H7 (cell line): ENCODE measurements around the gene ADARB2. TPM values are rescaled to one million over a fixed set of nuclear protein-coding genes. Genes with fewer than 3 reads are reported as not detected.
A peak's percentile ranks its signal among the peaks of the same experiment; 100 is the strongest.

Source experiments
- DNase-seq: peaks from one replicate; pipeline ENCODE4 v3.0.0; 2012
- H3K27me3 ChIP-seq: 2 replicates; pipeline ENCODE4 v1.6.0; 2011; ENCODE audit warnings: mild to moderate bottlenecking, low read length; ENCODE audit not compliant: control insufficient read depth, insufficient read depth
- H3K36me3 ChIP-seq: replicated peaks from 2 replicates; pipeline ENCODE4 v1.5.1; 2011; ENCODE audit warnings: low read length; ENCODE audit not compliant: control insufficient read depth, insufficient read depth
- H3K4me3 ChIP-seq: 2 replicates; pipeline ENCODE4 v1.5.1; 2011; ENCODE audit warnings: low read depth, mild to moderate bottlenecking, control low read depth, low read length, moderate library complexity; ENCODE audit not compliant: insufficient read depth
- total RNA-seq: library from RNA; depleted of rRNA; stranded (reverse); fragments of >200 nt; shearing (Covaris generic); gene quantifications from 2 replicates; pipeline ENCODE4 v1.2.3, GENCODE V29; 2014

Gene ADARB2
- total RNA-seq, 1 experiment from 2014 or later: 1.5 TPM

- no peak overlapping the region for H3K4me3 ChIP-seq
- no peaks in the 10 kb centered on the region for H3K36me3 ChIP-seq
- DNase-seq: no peak
- no peaks in the 10 kb centered on the region for H3K27me3 ChIP-seq
Measured at GRCh38 chr10:1686491-1686749, 50.9 kb downstream of the ADARB2 start.

- Histone ChIP-seq H3K27me3 (no peaks in the 10 kb centered on the region), H3K36me3 (no peaks in the 10 kb centered on the region), H3K4me3 (no peak overlapping the region)
- no peak for DNase-seq
Measured at GRCh38 chr10:1685699-1686490, 51.4 kb downstream of the ADARB2 start.

- Histone ChIP-seq H3K36me3 (no peaks in the 10 kb centered on the region), H3K27me3 (no peaks in the 10 kb centered on the region), H3K4me3 (no peak overlapping the region)
- no peak for DNase-seq
Measured at GRCh38 chr10:1684991-1685390, 52.3 kb downstream of the ADARB2 start.

GRCh38 chr10:1683649-1684048, 53.7 kb downstream of the ADARB2 start:
- DNase-seq: no peak
- no peaks in the 10 kb centered on the region for H3K27me3 ChIP-seq
- no peak overlapping the region for H3K4me3 ChIP-seq
- no peaks in the 10 kb centered on the region for H3K36me3 ChIP-seq

GRCh38 chr10:1679821-1680650, 57.3 kb downstream of the ADARB2 start:
- no peak for DNase-seq
- H3K4me3 ChIP-seq: no peak overlapping the region
- H3K27me3 ChIP-seq: no peaks in the 10 kb centered on the region
- no peaks in the 10 kb centered on the region for H3K36me3 ChIP-seq

GRCh38 chr10:1678084-1678483, 59.2 kb downstream of the ADARB2 start:
- DNase-seq: no peak
- H3K36me3 ChIP-seq: no peaks in the 10 kb centered on the region
- no peaks in the 10 kb centered on the region for H3K27me3 ChIP-seq
- no peak overlapping the region for H3K4me3 ChIP-seq

GRCh38 chr10:1677307-1677939, 59.9 kb downstream of the ADARB2 start:
- no peaks in the 10 kb centered on the region for H3K27me3 ChIP-seq
- DNase-seq: peak; percentile 68
- H3K4me3 ChIP-seq: no peak overlapping the region
- no peaks in the 10 kb centered on the region for H3K36me3 ChIP-seq

- H3K36me3 ChIP-seq: no peaks in the 10 kb centered on the region
- DNase-seq: no peak
- H3K4me3 ChIP-seq: no peak overlapping the region
- H3K27me3 ChIP-seq: no peaks in the 10 kb centered on the region
Measured at GRCh38 chr10:1674501-1674900, 62.8 kb downstream of the ADARB2 start.

- Histone ChIP-seq H3K36me3 (no peaks in the 10 kb centered on the region), H3K27me3 (no peaks in the 10 kb centered on the region), H3K4me3 (no peak overlapping the region)
- no peak for DNase-seq
Measured at GRCh38 chr10:1673568-1674345, 63.6 kb downstream of the ADARB2 start.

GRCh38 chr10:1672001-1672781, 65.1 kb downstream of the ADARB2 start:
- H3K4me3 ChIP-seq: no peak overlapping the region
- no peaks in the 10 kb centered on the region for H3K27me3 ChIP-seq
- DNase-seq: peak; percentile 70
- no peaks in the 10 kb centered on the region for H3K36me3 ChIP-seq

- DNase-seq: no peak
- H3K36me3 ChIP-seq: no peaks in the 10 kb centered on the region
- no peaks in the 10 kb centered on the region for H3K27me3 ChIP-seq
- no peak overlapping the region for H3K4me3 ChIP-seq
Measured at GRCh38 chr10:1671366-1672000, 65.8 kb downstream of the ADARB2 start.

GRCh38 chr10:1670541-1671365, 66.6 kb downstream of the ADARB2 start:
- H3K27me3 ChIP-seq: no peaks in the 10 kb centered on the region
- no peak for DNase-seq
- H3K36me3 ChIP-seq: no peaks in the 10 kb centered on the region
- H3K4me3 ChIP-seq: no peak overlapping the region

- Histone ChIP-seq H3K27me3 (no peaks in the 10 kb centered on the region), H3K4me3 (no peak overlapping the region), H3K36me3 (no peaks in the 10 kb centered on the region)
- DNase-seq: no peak
Measured at GRCh38 chr10:1669433-1669832, 67.9 kb downstream of the ADARB2 start.
